Ovary (tissue), 3 donors: ENCODE results near the gene INPP5A.

Experiments
- EP300 ChIP-seq: sonication (generic); formaldehyde crosslinking; IDR thresholded peaks from one replicate; pipeline ENCODE4 v1.6.1; 2017; ENCODE audit warnings: antibody characterized with exemption
- TF ChIP-seq, protein P1 (sequence below), 3 donors: fragments of 450-650 bp in 2 of 3; fragments of 200-600 bp in 1 of 3; IDR thresholded peaks; one replicate each; pipeline versions ENCODE4 v1.5.1 to v1.8.0; 2016 to 2022; ENCODE audit warnings: antibody characterized with exemption in 3 of 3, mild to moderate bottlenecking in 1 of 3
- donor health status: DM: no; HTN: no; CAD: no.

DNA sequence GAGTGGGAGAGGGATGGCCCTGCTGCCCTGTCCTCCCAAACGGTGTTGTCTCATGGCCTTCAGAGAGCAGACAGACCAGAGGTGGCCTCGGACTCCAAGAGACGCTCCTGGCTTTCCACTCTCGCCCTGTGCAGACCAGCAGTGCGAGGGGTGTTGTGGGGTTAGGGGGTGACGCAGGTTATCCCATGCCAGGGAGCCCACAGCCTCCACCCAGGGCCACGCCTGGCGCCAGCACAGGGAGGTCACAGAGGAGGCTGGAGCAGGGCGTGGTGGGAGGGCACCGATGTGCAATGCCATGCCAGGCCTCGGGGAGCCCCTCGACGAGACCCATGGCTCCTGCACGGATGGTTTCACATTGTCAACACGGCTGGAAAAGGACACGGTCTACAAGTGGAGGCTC lies 52.1 kb downstream of the INPP5A start:
- TF ChIP-seq, protein P1, sequence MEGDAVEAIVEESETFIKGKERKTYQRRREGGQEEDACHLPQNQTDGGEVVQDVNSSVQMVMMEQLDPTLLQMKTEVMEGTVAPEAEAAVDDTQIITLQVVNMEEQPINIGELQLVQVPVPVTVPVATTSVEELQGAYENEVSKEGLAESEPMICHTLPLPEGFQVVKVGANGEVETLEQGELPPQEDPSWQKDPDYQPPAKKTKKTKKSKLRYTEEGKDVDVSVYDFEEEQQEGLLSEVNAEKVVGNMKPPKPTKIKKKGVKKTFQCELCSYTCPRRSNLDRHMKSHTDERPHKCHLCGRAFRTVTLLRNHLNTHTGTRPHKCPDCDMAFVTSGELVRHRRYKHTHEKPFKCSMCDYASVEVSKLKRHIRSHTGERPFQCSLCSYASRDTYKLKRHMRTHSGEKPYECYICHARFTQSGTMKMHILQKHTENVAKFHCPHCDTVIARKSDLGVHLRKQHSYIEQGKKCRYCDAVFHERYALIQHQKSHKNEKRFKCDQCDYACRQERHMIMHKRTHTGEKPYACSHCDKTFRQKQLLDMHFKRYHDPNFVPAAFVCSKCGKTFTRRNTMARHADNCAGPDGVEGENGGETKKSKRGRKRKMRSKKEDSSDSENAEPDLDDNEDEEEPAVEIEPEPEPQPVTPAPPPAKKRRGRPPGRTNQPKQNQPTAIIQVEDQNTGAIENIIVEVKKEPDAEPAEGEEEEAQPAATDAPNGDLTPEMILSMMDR (IDR thresholded peaks at IDR 0.05) = no peak
- TF ChIP-seq EP300 = no peak
